ENCODE results near the gene TTL. TPM values are rescaled to one million over a fixed set of nuclear protein-coding genes. Genes with fewer than 3 reads are reported as not detected.
A peak's percentile ranks its signal among the peaks of the same experiment; 100 is the strongest.

The TTL gene
- total and polyA plus RNA-seq, 9 donors, result 28.8 to 43.5 (median 38.3) TPM

- peaks cover 15% of the 10 kb centered on the region for H3K36me3 ChIP-seq (ENCODE audit: control insufficient read depth, insufficient read depth, low read length)
- H3K4me1 ChIP-seq (ENCODE audit: control insufficient read depth, insufficient read depth, low read length), result peaks cover 6% of the 10 kb centered on the region
- peak; percentile 66 for DNase-seq
- H3K27ac ChIP-seq (ENCODE audit: low read length), result no peak overlapping the region
- H3K4me3 ChIP-seq (ENCODE audit: low read length), result no peak overlapping the region
- no peaks in the 10 kb centered on the region for H3K27me3 ChIP-seq (ENCODE audit: control insufficient read depth, insufficient read depth, low read length)
- no peaks in the 10 kb centered on the region for H3K9me3 ChIP-seq (replicated peaks; ENCODE audit: control insufficient read depth, low read depth, low read length)
Observed at GRCh38 chr2:112579241-112579640, 97.3 kb downstream of the TTL start.

- H3K4me1 ChIP-seq (ENCODE audit: control insufficient read depth, insufficient read depth, low read length), result peaks cover 10% of the 10 kb centered on the region
- no peak for DNase-seq
- no CpG with 5 or more reads among the region's 7 CpGs for WGBS (ENCODE audit: insufficient coverage)
- no peaks in the 10 kb centered on the region for H3K27me3 ChIP-seq (ENCODE audit: control insufficient read depth, insufficient read depth, low read length)
- no peaks in the 10 kb centered on the region for H3K9me3 ChIP-seq (replicated peaks; ENCODE audit: control insufficient read depth, low read depth, low read length)
- no peak overlapping the region for H3K27ac ChIP-seq (ENCODE audit: low read length)
- no peak overlapping the region for H3K4me3 ChIP-seq (ENCODE audit: low read length)
- peaks cover 9% of the 10 kb centered on the region for H3K36me3 ChIP-seq (ENCODE audit: control insufficient read depth, insufficient read depth, low read length)
Observed at GRCh38 chr2:112580084-112580483, 98.1 kb downstream of the TTL start.

GRCh38 chr2:112582314-112582746 is 100.4 kb downstream of the TTL start:
- H3K4me1 ChIP-seq (ENCODE audit: control insufficient read depth, insufficient read depth, low read length), result peaks cover 31% of the 10 kb centered on the region
- peak; percentile 79 for DNase-seq
- H3K36me3 ChIP-seq (ENCODE audit: control insufficient read depth, insufficient read depth, low read length), result peaks cover 15% of the 10 kb centered on the region
- H3K4me3 ChIP-seq (ENCODE audit: low read length), result no peak overlapping the region
- WGBS (ENCODE audit: insufficient coverage), result 67% methylated on average over 7 of the region's 10 CpGs
- H3K9me3 ChIP-seq (replicated peaks; ENCODE audit: control insufficient read depth, low read depth, low read length), result no peaks in the 10 kb centered on the region
- H3K27ac ChIP-seq (ENCODE audit: low read length), result no peak overlapping the region
- no peaks in the 10 kb centered on the region for H3K27me3 ChIP-seq (ENCODE audit: control insufficient read depth, insufficient read depth, low read length)

DNA sequence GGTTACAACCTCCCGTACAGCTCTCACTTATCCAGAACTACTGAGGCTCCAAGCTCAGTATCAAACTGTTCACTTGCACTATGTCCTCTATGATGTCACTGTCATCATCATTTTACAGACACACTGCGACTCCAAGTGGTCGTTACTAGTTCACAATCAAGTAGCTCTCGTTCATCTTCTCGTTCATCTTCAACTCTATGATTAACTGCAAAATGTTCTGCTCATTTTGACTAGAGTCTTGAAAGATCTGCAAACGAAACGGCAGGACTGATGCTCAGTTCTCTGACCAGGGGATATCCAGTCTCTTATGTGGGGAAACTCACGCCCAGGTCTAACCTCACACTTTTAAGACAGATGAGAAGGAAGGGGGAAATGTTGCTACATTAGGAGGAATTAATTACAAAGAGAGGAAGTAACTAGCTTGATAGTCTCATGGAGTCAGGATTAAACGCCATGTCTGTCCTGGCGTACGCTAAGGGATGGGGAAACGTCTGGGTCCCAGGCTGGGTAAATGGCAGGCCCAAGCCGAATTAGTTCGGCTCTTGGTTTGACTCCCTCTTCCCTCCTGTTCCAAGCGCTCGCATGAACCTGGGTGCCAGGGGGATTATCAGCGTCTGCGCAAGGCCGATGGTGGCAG is 101.7 kb downstream of the TTL start:
- DNase-seq, result peak; percentile 28

DNA sequence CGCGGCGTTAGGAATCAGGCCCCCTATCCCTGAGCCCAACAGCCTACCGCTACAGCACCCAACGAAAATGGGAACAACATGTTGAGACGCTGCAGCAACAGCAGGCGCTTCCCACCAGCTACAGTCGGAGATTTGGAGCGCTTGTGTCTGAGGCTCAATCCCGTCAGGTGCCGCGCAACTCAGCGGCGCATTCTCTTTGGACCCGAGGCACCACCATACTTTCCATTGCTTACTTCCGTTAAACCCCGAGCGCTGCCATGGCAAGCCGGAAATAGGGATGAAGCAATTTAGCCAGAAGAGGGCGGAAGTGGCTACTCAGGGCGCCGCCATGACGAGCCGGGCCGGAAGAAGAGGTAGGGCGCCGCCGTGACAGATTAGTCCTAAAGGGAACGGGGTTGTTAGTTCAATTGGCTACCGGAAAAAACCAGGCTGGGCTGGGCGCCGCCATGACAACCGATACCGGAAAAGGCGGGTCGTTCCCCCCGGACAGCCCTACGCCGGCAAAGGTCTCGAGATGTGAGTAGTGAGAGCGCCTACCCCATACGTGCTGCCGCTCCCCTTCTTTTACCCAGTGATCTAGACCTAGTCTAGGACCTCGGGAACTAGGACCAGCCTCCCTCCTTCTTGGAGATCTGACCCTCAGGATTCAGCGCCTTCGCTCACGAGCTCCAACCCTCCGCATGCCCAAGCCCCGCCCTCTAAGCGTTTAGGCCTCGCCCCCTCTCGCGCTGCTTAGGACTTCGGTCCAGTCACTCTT is 102.4 kb downstream of the TTL start, which contains the start of gene CHCHD5:
CHCHD5 (plus strand) TSS at position 476 of the 757 bp plus-strand sequence; CDS start at position 515, 39 bp downstream.
- Histone ChIP-seq H3K36me3 (ENCODE audit: control insufficient read depth, insufficient read depth, low read length) (peaks cover 25% of the 10 kb centered on the region), H3K27ac (ENCODE audit: low read length) (peak within 1 kb of the TSS; percentile 99), H3K4me1 (ENCODE audit: control insufficient read depth, insufficient read depth, low read length) (peaks cover 46% of the 10 kb centered on the region), H3K9me3 (replicated peaks; ENCODE audit: control insufficient read depth, low read depth, low read length) (no peaks in the 10 kb centered on the region), H3K27me3 (ENCODE audit: control insufficient read depth, insufficient read depth, low read length) (no peaks in the 10 kb centered on the region), H3K4me3 (ENCODE audit: low read length) (peak within 1 kb of the TSS; percentile 81)
- WGBS (ENCODE audit: insufficient coverage), result under 1% methylated on average over 52 of the region's 54 CpGs
- peak; percentile 99 for DNase-seq

More for the DNA sequence above, 101.7 kb downstream of the TTL start:
- peaks cover 41% of the 10 kb centered on the region for H3K4me1 ChIP-seq (ENCODE audit: control insufficient read depth, insufficient read depth, low read length)
- H3K36me3 ChIP-seq (ENCODE audit: control insufficient read depth, insufficient read depth, low read length), result peaks cover 20% of the 10 kb centered on the region
- WGBS (ENCODE audit: insufficient coverage), result 28% methylated on average over 12 of the region's 19 CpGs
- peak overlapping the region; percentile 81 for H3K4me3 ChIP-seq (ENCODE audit: low read length)
- no peaks in the 10 kb centered on the region for H3K9me3 ChIP-seq (replicated peaks; ENCODE audit: control insufficient read depth, low read depth, low read length)
- peak overlapping the region; percentile 99 for H3K27ac ChIP-seq (ENCODE audit: low read length)
- no peaks in the 10 kb centered on the region for H3K27me3 ChIP-seq (ENCODE audit: control insufficient read depth, insufficient read depth, low read length)

DNA sequence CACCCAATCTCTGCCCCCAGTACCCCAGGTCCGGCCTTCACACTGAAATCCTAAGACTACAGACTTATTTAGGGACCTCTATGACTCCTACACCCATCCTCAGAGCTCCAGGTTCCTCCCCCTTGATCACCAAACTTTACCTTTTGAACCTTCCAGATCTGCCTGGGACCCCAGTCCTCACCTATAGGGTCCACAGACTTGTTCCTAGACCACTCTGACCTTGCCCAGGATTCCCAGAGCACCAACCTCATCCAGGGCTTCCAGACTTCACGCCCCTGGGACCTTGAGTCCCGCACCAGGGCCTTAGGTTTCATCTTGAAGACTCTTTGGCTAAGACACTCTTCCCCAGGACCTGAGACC is 102.9 kb downstream of the TTL start:
- H3K4me3 ChIP-seq (ENCODE audit: low read length), result peak overlapping the region; percentile 81
- no peak for DNase-seq
- peak overlapping the region; percentile 99 for H3K27ac ChIP-seq (ENCODE audit: low read length)
- H3K27me3 ChIP-seq (ENCODE audit: control insufficient read depth, insufficient read depth, low read length), result no peaks in the 10 kb centered on the region
- 63% methylated on average over 3 of the region's 3 CpGs for WGBS (ENCODE audit: insufficient coverage)
- H3K36me3 ChIP-seq (ENCODE audit: control insufficient read depth, insufficient read depth, low read length), result peaks cover 28% of the 10 kb centered on the region
- H3K4me1 ChIP-seq (ENCODE audit: control insufficient read depth, insufficient read depth, low read length), result peaks cover 49% of the 10 kb centered on the region
- no peaks in the 10 kb centered on the region for H3K9me3 ChIP-seq (replicated peaks; ENCODE audit: control insufficient read depth, low read depth, low read length)

GRCh38 chr2:112585400-112585799 is 103.4 kb downstream of the TTL start:
- Histone ChIP-seq H3K4me1 (ENCODE audit: control insufficient read depth, insufficient read depth, low read length) (peaks cover 49% of the 10 kb centered on the region), H3K36me3 (ENCODE audit: control insufficient read depth, insufficient read depth, low read length) (peaks cover 28% of the 10 kb centered on the region), H3K27me3 (ENCODE audit: control insufficient read depth, insufficient read depth, low read length) (no peaks in the 10 kb centered on the region), H3K4me3 (ENCODE audit: low read length) (peak overlapping the region; percentile 81), H3K27ac (ENCODE audit: low read length) (peak overlapping the region; percentile 99), H3K9me3 (replicated peaks; ENCODE audit: control insufficient read depth, low read depth, low read length) (no peaks in the 10 kb centered on the region)
- WGBS (ENCODE audit: insufficient coverage), result 100% methylated on average over 1 of the region's 3 CpGs
- no peak for DNase-seq

DNA sequence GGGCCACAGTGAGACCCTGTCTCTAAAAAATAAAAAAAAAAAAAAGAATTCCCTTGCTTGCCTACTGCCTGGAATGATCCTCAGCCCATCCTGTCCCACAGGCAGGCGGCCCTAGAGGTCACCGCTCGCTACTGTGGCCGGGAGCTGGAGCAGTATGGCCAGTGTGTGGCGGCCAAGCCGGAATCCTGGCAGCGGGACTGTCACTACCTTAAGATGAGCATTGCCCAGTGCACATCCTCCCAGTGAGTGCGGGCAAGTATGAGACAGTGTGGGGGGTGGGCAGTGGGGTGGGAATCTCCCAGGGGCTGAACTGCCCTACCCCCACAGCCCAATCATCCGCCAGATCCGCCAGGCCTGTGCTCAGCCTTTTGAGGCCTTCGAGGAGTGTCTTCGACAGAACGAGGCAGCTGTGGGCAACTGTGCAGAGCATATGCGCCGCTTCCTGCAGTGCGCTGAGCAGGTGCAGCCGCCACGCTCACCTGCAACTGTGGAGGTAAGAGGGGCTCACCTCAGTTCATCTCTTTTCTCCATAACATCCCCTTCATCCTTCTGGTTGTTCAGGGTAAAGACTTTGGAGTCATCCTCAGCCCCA is 104.0 kb downstream of the TTL start:
- Histone ChIP-seq H3K4me1 (ENCODE audit: control insufficient read depth, insufficient read depth, low read length) (peaks cover 53% of the 10 kb centered on the region), H3K9me3 (replicated peaks; ENCODE audit: control insufficient read depth, low read depth, low read length) (no peaks in the 10 kb centered on the region), H3K36me3 (ENCODE audit: control insufficient read depth, insufficient read depth, low read length) (peaks cover 28% of the 10 kb centered on the region), H3K27ac (ENCODE audit: low read length) (no peak overlapping the region), H3K4me3 (ENCODE audit: low read length) (no peak overlapping the region), H3K27me3 (ENCODE audit: control insufficient read depth, insufficient read depth, low read length) (no peaks in the 10 kb centered on the region)
- DNase-seq, result no peak
- WGBS (ENCODE audit: insufficient coverage), result 97% methylated on average over 12 of the region's 18 CpGs

DNA sequence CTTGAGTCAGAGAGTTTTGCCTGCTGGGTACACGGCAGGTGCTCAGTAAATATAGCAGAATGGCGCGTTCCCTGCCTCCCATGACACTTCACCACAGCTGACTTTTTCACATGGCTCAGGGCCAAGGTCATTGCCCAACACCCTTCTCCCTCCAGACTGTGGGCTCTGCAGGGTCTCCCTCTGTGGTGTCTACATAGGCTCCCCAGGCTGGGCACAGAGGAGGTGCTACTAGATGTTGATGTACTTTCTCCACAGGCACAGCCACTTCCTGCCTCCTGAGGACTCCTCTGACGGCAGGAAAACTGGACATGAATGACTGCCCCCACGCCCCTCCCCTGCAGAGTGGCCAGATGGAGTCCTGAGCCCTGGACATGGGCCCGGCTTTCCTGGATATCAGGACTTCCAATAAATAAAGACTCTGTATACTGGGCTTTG is 106.7 kb downstream of the TTL start:
- DNase-seq, result peak; percentile 75
- Histone ChIP-seq H3K27me3 (ENCODE audit: control insufficient read depth, insufficient read depth, low read length) (no peaks in the 10 kb centered on the region), H3K36me3 (ENCODE audit: control insufficient read depth, insufficient read depth, low read length) (peaks cover 28% of the 10 kb centered on the region), H3K4me1 (ENCODE audit: control insufficient read depth, insufficient read depth, low read length) (peaks cover 50% of the 10 kb centered on the region), H3K4me3 (ENCODE audit: low read length) (no peak overlapping the region), H3K27ac (ENCODE audit: low read length) (peak overlapping the region; percentile 71), H3K9me3 (replicated peaks; ENCODE audit: control insufficient read depth, low read depth, low read length) (no peaks in the 10 kb centered on the region)
- 91% methylated on average over 3 of the region's 6 CpGs for WGBS (ENCODE audit: insufficient coverage)

Data from muscle of leg (tissue), 11 donors.